Skeletal muscle satellite cell (primary cell): ENCODE data around the gene ZNF566. TPM values are rescaled to one million over a fixed set of nuclear protein-coding genes. Genes with fewer than 3 reads are reported as not detected.

ENCODE experiments used
- H3K27me3 ChIP-seq: 2 replicates; pipeline ENCODE4 v1.7.0; 2013; ENCODE audit warnings: low read length; ENCODE audit not compliant: control insufficient read depth, insufficient read depth
- H3K36me3 ChIP-seq: 2 replicates; pipeline ENCODE4 v1.7.0; 2013; ENCODE audit warnings: mild to moderate bottlenecking, control low read depth, low read length; ENCODE audit not compliant: insufficient read depth
- H3K4me1 ChIP-seq: 2 replicates; pipeline ENCODE4 v1.7.0; 2013; ENCODE audit warnings: low read length; ENCODE audit not compliant: control insufficient read depth, insufficient read depth
- H3K4me2 ChIP-seq: 2 replicates; pipeline ENCODE4 v1.7.0; 2013; ENCODE audit warnings: mild to moderate bottlenecking, low read length
- H3K4me3 ChIP-seq: 2 replicates; pipeline ENCODE4 v1.7.0; 2013; ENCODE audit warnings: low read length
- H3K9ac ChIP-seq: 2 replicates; pipeline ENCODE4 v1.7.0; 2013; ENCODE audit warnings: mild to moderate bottlenecking, low read depth, low read length, moderate library complexity
- H3K9me3 ChIP-seq: replicated peaks from 2 replicates; pipeline ENCODE4 v1.7.0; 2013; ENCODE audit warnings: mild to moderate bottlenecking, control low read depth, low read length
- total RNA-seq: library from RNA; depleted of rRNA; stranded (reverse); fragments of >200 nt; gene quantifications from 2 replicates; pipeline ENCODE4 v1.2.3, GENCODE V29; 2012; rRNA removed

ZNF566 gene
- 3.5 and 9.1 TPM in 2 replicates for total RNA-seq

DNA sequence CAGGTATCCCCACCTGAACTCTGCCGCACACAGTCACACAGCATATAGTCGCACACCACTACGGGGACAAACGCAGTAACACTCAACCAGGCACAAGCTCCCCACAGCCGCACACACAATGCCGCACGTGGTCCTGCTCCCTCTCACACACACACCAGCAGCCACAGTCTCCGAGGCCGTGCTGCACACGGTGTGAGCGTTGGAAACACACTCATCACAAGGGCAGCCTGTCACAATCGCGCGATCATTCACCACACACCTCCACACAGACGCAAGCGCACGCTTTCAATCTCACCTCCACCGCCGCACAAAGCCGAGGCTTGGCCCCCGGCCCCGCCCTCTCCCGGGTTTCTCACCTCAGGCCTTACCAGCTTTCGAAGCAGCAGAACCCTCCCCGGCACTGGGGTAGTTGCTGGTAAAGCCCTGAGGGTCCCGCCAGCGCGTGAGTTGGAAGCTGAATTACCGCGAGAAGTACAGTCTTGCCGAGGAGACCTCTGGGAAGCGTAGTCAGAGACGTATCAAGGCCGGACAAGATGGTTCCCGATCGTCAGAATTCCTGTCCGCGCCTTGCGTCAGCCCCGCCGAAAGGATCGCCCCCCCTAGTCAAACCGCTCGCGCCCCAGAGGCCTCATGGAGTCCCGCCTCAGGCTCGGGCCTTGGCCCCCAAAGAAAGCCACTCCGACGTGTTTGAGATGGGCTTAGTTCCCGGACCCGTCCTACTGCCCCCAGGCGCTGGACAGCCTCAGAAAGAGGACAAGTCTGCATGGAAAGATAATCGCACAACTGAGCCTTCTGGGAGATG, at the start of gene ZNF566:
TSS of gene ZNF566 (minus strand) at position 444 of the 802 bp plus-strand sequence. CDS start 13,004 bp downstream, outside the sequence.
- Histone ChIP-seq H3K4me1 (peaks cover 4% of the 10 kb centered on the region), H3K9ac (peak within 1 kb of the TSS; percentile 86), H3K27me3 (no peaks in the 10 kb centered on the region), H3K4me2 (peak within 1 kb of the TSS; percentile 92), H3K36me3 (no peaks in the 10 kb centered on the region), H3K9me3 (no peaks in the 10 kb centered on the region), H3K4me3 (peak within 1 kb of the TSS; percentile 76)

DNA sequence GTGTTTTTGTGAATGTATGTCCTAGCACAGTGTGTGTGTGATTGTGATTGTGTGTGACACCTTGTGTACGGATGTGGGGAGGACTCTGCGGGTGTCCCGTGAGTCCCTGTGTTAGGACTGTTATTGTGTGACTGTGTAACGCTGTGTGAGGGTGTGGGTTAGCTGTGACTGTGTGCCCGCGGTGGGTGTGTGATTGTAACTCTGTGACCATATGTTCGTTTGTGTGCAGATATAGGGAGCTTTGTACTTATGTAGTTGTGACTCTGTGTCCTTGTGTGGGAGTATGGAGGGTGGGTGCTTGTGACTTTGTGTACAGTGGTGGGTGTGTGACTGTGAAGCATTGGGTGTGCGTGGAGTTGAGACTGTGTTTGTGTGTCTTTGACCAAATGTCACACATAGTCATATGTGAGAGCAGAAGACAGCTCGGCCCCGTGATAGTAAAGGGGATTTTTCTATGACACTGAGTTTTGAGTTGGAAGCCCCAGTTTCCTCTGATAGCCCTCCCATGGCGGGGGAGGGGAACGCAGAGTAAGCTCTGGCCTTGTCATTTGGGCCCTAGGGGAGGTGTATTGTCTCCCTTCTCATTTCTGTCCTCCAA, 39.7 kb upstream of the ZNF566 start:
- peak overlapping the region; percentile 88 for H3K4me3 ChIP-seq
- peaks cover 8% of the 10 kb centered on the region for H3K36me3 ChIP-seq
- peak overlapping the region; percentile 90 for H3K4me2 ChIP-seq
- peak overlapping the region; percentile 93 for H3K9ac ChIP-seq
- peaks cover 3% of the 10 kb centered on the region for H3K9me3 ChIP-seq
- H3K27me3 ChIP-seq = no peaks in the 10 kb centered on the region
- peaks cover 5% of the 10 kb centered on the region for H3K4me1 ChIP-seq

DNA sequence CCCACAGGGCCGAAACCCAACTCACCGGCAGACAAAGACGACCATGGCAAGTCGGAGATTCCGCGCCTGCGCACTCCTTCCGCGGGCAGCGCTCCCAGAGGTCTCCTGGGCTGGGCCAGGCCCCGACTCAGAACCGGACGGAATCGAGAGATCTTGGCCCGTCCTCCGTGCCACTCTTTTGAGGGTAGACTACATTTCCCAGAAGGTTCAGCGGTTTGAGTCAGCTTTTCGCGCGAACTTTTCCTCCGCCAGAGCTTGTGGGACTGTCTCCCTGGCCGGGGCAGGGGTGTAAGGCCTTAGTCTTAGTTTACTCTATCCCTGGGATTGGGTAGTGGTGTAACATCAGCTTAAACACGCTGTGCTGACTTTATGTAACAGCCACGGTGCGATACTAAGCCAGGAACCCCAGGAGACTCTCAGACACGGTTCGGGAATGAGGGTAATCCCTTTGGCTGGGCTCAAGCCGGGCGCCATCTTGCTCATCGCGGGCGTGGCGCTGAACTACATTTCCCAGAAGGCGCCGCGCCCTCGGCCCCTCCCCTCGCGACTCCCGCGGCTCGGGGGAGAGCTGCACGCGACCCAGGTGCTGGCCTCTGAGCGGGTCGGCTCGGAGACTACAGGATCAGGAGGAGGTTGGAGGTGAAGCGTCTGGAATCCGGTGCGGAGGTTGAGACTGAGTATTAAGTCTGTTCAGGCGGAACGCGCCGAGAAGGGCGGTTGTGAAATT, 39.0 kb upstream of the ZNF566 start, which contains the start of gene ZNF260:
TSS of gene ZNF260 (minus strand) at position 78 of the 727 bp plus-strand sequence. CDS start 13,033 bp downstream, outside the sequence.
- H3K4me2 ChIP-seq = peak within 1 kb of the TSS; percentile 90
- peak within 1 kb of the TSS; percentile 93 for H3K9ac ChIP-seq
- H3K4me3 ChIP-seq = peak within 1 kb of the TSS; percentile 88
- H3K4me1 ChIP-seq = peaks cover 5% of the 10 kb centered on the region
- peaks cover 11% of the 10 kb centered on the region for H3K36me3 ChIP-seq
- H3K9me3 ChIP-seq = peaks cover 3% of the 10 kb centered on the region
- no peaks in the 10 kb centered on the region for H3K27me3 ChIP-seq

DNA sequence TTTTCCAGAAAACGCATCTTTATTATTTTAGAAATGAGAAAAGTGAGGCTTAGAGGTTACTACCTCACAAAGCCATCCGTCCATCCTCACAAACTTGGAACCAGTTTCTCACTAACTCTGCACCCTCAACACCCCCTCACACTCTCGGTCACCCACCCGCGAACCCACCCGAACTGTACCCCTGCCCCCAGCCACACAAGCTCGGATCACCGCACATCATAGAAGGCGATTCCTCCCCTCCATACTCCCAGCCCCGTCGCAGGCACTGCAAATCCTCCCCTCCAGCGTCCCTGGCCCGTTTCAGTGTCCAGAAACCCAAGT, 38.5 kb upstream of the ZNF566 start:
- Histone ChIP-seq H3K9me3 (peaks cover 6% of the 10 kb centered on the region), H3K4me3 (peak overlapping the region; percentile 88), H3K4me1 (peaks cover 5% of the 10 kb centered on the region), H3K36me3 (peaks cover 15% of the 10 kb centered on the region), H3K4me2 (peak overlapping the region; percentile 90), H3K9ac (peak overlapping the region; percentile 93), H3K27me3 (no peaks in the 10 kb centered on the region)

DNA sequence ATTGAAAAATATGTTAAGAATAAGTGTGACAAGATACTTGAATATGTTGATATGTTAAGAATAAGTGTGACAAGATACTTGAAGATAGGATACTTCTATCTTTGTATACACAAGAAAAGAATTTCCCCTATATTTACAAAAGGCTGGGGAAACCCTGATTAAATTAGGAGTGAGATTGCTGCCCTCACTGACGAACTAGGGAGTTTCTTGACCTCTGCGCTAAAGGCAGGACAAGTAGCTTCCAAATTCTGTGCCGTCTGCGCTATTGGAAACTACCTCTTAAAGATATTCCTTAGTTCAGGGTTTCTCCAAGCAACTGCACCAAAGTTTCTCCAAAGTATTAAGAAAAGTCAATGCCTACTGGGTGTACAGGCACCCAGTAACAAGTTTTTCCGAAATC, 38.0 kb upstream of the ZNF566 start:
- Histone ChIP-seq H3K36me3 (peaks cover 19% of the 10 kb centered on the region), H3K4me1 (peaks cover 5% of the 10 kb centered on the region), H3K4me3 (peak overlapping the region; percentile 88), H3K9ac (peak overlapping the region; percentile 93), H3K4me2 (peak overlapping the region; percentile 90), H3K9me3 (peaks cover 6% of the 10 kb centered on the region), H3K27me3 (no peaks in the 10 kb centered on the region)

DNA sequence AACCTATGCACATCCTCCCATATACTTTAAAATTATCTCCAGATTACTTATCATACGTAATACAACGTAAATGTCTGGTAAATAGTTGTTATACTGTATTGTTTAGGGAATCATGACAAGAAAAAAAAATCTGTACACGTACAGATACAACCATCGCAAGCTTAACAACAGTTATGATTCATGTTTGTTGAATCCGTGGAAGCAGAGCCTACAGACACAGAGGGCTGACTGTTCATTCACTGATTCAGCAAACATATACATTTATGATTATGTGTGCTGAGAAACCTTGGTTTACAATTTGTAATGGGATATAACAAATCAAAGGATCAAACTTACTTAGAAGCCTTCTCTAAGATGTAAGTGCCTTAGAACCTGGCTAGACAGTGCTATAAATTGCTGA, 37.2 kb upstream of the ZNF566 start:
- H3K36me3 ChIP-seq = peaks cover 22% of the 10 kb centered on the region
- H3K9ac ChIP-seq = peak overlapping the region; percentile 93
- no peaks in the 10 kb centered on the region for H3K27me3 ChIP-seq
- peaks cover 5% of the 10 kb centered on the region for H3K4me1 ChIP-seq
- peaks cover 6% of the 10 kb centered on the region for H3K9me3 ChIP-seq
- peak overlapping the region; percentile 90 for H3K4me2 ChIP-seq
- peak overlapping the region; percentile 88 for H3K4me3 ChIP-seq

DNA sequence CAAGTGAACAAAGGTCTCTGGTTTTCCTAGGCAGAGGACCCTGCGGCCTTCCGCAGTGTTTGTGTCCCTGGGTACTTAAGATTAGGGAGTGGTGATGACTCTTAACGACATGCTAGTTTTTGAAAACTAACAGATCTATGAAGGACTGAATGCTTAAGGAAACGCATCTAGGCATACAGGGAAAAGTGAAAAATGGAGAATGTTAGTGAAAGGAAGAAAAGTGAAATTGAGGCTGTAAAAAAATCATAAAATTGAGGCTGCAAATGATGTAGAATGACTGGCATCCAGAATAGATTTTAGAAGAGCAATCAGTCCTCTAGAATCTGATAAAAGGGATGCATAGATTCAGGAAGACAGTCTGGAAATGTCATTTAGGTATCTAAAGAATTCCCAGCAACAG, 35.3 kb upstream of the ZNF566 start:
- Histone ChIP-seq H3K9me3 (peaks cover 6% of the 10 kb centered on the region), H3K4me2 (no peak overlapping the region), H3K4me1 (peaks cover 5% of the 10 kb centered on the region), H3K27me3 (no peaks in the 10 kb centered on the region), H3K36me3 (peaks cover 35% of the 10 kb centered on the region), H3K9ac (no peak overlapping the region), H3K4me3 (no peak overlapping the region)

DNA sequence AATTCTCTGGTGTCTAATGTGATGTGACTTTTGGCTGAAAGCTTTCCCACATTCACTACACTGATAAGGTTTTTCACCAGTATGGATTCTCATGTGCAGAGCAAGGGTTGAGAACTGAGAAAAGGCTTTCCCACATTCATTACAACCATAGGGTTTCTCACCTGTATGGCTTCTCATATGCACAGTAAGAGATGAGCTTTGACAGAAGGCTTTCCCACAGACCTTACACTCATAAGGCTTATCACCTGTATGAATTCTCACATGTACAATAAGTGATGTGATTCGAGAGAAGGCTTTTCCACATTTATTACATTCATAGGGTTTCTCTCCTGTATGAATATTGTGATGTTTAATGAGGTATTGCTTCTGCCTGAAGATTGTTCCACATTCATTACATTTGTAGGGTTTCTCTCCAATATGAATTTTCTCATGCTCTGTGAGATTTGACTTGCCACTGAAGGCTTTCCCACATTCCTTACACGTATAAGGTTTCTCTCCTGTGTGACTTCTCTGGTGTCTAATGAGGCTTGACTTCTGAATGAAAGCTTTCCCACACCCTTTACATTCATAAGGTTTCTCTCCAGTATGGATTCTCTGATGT, 24.8 kb upstream of the ZNF566 start:
- no peak overlapping the region for H3K4me3 ChIP-seq
- no peak overlapping the region for H3K4me2 ChIP-seq
- peaks cover 63% of the 10 kb centered on the region for H3K36me3 ChIP-seq
- H3K27me3 ChIP-seq = no peaks in the 10 kb centered on the region
- H3K9ac ChIP-seq = no peak overlapping the region
- peaks cover 56% of the 10 kb centered on the region for H3K9me3 ChIP-seq
- H3K4me1 ChIP-seq = no peaks in the 10 kb centered on the region

DNA sequence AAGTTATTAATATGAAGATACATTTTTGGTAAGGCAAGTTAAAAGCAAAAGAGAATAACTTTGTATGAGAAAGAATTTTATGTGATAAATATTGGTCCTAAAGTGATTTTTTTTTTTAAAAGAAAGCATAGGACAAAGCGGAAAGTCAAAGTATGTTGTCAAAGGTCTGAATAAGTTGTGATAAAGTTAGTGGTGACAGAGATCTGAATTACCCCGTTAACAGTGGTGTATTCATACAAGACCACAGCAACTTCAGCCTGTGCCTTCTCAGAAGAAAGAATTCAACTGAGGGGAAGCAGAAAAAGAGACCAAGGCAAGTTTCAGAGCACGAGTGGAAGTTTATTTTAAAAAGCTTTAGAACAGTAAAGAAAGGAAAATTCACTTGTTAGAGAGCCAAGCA, 19.0 kb upstream of the ZNF566 start:
- Histone ChIP-seq H3K36me3 (peaks cover 8% of the 10 kb centered on the region), H3K4me3 (no peak overlapping the region), H3K9me3 (peaks cover 19% of the 10 kb centered on the region)

DNA sequence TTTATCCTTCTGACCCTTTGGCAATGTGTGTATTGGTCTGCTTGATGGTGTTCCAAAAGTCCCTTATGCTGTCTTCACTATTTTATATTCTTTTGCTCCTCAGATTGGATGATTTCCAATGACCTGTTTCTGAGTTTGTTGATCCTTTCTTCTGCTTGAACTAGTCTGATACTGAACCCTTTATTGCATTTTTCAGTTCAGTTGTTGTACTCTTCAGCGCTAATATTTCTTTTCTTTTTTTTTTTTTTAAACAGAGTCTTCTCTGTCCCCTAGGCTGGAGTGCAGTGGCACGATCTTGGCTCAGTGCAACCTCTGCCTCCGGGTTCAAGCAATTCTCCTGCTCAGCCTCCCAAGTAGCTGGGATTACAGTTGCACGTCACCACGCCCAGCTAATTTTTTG, 12.6 kb upstream of the ZNF566 start:
- Histone ChIP-seq H3K9ac (no peak overlapping the region), H3K4me1 (no peaks in the 10 kb centered on the region), H3K4me2 (no peak overlapping the region), H3K27me3 (no peaks in the 10 kb centered on the region), H3K4me3 (no peak overlapping the region), H3K9me3 (peaks cover 22% of the 10 kb centered on the region), H3K36me3 (no peaks in the 10 kb centered on the region)

More for the DNA sequence above, 19.0 kb upstream of the ZNF566 start:
- Histone ChIP-seq H3K27me3 (no peaks in the 10 kb centered on the region), H3K4me2 (no peak overlapping the region), H3K4me1 (no peaks in the 10 kb centered on the region), H3K9ac (no peak overlapping the region)

DNA sequence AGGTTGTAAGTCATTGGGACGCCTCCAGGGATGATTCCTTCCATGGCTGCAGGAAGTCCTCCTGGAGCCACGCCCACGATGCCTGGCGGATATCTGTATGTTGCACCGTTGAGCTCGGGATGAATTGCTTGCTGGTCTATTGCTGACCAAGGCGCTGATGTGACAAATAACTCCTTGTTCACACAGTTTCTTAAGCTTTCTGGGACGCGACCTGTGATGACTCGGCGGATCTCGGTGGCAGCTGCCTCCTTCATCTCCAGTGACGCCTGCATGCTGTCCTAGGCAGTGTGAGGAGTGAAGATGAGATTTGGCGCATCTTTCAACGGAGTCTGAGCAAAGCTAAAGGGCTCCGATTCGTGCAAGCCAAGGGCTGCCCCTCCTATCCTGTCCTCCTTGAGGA, 7.6 kb upstream of the ZNF566 start:
- Histone ChIP-seq H3K9me3 (peaks cover 20% of the 10 kb centered on the region), H3K9ac (no peak overlapping the region), H3K27me3 (no peaks in the 10 kb centered on the region), H3K4me2 (no peak overlapping the region), H3K4me3 (no peak overlapping the region), H3K36me3 (no peaks in the 10 kb centered on the region), H3K4me1 (no peaks in the 10 kb centered on the region)
